ENCODE measurements around the gene HDC.

HDC gene

DNA sequence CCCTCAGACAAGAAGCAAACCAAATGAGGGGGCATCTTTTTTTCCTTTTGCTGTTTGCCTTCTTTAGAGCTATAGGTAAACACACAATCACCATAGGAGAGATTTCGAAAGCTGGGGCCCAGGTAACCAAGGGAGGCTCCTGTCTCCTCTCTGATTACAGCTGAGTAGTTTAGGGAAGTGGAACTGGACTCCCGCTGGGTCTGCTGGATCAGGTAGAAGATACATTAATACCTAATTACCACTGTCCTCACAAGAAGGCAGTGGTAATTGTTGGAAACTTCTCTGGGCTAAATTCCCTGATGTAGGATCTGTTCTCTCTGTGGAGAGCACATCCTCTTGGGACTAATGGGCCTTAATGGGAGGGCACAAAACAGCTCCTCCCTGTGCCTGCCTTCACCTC, 32.7 kb downstream of the HDC start:
- TF ChIP-seq, protein P1, sequence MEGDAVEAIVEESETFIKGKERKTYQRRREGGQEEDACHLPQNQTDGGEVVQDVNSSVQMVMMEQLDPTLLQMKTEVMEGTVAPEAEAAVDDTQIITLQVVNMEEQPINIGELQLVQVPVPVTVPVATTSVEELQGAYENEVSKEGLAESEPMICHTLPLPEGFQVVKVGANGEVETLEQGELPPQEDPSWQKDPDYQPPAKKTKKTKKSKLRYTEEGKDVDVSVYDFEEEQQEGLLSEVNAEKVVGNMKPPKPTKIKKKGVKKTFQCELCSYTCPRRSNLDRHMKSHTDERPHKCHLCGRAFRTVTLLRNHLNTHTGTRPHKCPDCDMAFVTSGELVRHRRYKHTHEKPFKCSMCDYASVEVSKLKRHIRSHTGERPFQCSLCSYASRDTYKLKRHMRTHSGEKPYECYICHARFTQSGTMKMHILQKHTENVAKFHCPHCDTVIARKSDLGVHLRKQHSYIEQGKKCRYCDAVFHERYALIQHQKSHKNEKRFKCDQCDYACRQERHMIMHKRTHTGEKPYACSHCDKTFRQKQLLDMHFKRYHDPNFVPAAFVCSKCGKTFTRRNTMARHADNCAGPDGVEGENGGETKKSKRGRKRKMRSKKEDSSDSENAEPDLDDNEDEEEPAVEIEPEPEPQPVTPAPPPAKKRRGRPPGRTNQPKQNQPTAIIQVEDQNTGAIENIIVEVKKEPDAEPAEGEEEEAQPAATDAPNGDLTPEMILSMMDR (IDR thresholded peaks at IDR 0.05; ENCODE audit: extremely low read depth, insufficient read depth, missing control alignments), result no peak
- in situ Hi-C loops (cut with MboI; ENCODE audit: low pct_unique_long_range_greater_than_20kb, low sequenced_read_pairs, unreplicated experiment), result no loop called here
- no peak for DNase-seq (ENCODE audit: low spot score)

DNA sequence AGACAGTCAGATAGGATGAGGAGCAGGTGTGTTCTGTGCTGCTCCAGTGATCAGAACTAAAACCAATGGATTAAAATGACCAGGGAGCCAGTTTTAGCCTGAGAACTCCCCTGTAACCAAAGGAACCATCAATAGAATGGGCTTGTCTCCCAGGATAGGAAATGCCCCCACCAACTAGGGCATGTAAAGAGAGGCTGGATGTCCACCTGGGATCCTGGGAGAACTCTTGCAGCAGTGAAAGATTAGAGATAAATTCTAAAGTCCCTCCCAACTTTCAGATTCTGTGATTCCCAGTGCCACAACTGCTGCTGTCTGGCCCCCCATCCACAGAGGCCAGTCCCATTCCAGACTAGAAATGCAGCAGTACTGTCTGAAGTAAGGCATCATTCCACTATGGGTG, 33.8 kb downstream of the HDC start:
- TF ChIP-seq, protein P1 (IDR thresholded peaks at IDR 0.05; ENCODE audit: extremely low read depth, insufficient read depth, missing control alignments), result no peak
- DNase-seq (ENCODE audit: low spot score), result no peak
- in situ Hi-C loops (cut with MboI; ENCODE audit: low pct_unique_long_range_greater_than_20kb, low sequenced_read_pairs, unreplicated experiment), result no loop called here

DNA sequence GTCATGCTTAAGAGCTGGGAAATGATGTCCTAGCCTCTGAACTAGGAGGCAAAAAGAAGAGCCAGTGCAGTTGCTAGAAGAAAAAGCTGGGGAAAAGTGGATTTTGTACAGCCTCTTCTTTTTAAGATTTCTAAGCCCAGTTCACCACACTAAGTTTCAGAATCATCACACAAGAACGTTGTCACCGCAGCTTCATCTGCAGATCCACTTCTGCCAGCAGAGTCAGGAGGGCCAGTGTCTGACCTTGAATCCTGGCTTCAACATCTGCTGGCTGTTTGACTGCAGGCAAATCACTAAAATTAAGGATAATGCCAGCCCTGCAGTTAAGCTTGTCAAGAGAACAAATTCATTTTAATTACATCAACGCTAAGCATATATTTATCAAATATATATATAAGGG, 36.2 kb downstream of the HDC start:
- in situ Hi-C loops (cut with MboI; ENCODE audit: low pct_unique_long_range_greater_than_20kb, low sequenced_read_pairs, unreplicated experiment), result no loop called here
- TF ChIP-seq, protein P1 (IDR thresholded peaks at IDR 0.05; ENCODE audit: extremely low read depth, insufficient read depth, missing control alignments), result no peak
- DNase-seq (ENCODE audit: low spot score), result no peak

DNA sequence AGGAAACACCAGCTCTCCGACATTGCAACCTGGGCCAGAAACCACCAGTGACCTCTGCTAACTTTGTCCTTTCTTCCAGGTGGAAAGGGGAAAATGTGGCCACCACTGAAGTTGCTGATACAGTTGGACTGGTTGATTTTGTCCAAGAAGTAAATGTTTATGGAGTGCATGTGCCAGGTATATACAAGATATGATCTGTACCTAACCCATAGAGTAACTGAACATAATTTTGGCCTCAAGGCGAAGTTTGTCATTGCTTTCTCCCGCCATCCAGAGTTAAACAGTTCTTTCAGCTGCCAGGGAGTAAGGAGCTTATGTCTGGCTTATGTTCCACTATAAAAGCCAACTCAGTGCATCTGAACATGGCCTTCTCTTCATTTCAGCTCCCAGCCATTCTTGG, 36.7 kb downstream of the HDC start:
- TF ChIP-seq, protein P1 (IDR thresholded peaks at IDR 0.05; ENCODE audit: extremely low read depth, insufficient read depth, missing control alignments), result no peak
- in situ Hi-C loops (cut with MboI; ENCODE audit: low pct_unique_long_range_greater_than_20kb, low sequenced_read_pairs, unreplicated experiment), result no loop called here
- no peak for DNase-seq (ENCODE audit: low spot score)

DNA sequence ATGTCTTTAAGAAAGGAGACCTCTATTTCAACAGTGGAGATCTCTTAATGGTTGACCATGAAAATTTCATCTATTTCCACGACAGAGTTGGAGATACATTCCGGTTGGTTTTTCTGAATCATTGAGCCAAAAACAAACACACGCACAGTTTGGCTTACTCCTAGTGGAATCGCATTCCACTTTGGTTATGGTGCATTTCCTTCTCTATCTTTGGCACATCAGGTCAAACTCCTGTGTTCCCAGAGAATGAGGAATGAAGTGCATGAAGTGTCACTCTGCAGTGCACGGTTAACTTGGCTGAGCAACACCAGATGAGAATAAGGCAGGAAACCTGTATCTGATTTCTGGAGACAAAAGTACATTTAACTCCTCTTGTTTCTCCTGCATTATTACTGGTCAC, 38.5 kb downstream of the HDC start:
- TF ChIP-seq, protein P1 (IDR thresholded peaks at IDR 0.05; ENCODE audit: extremely low read depth, insufficient read depth, missing control alignments), result no peak
- in situ Hi-C loops (cut with MboI; ENCODE audit: low pct_unique_long_range_greater_than_20kb, low sequenced_read_pairs, unreplicated experiment), result no loop called here
- DNase-seq (ENCODE audit: low spot score), result no peak

DNA sequence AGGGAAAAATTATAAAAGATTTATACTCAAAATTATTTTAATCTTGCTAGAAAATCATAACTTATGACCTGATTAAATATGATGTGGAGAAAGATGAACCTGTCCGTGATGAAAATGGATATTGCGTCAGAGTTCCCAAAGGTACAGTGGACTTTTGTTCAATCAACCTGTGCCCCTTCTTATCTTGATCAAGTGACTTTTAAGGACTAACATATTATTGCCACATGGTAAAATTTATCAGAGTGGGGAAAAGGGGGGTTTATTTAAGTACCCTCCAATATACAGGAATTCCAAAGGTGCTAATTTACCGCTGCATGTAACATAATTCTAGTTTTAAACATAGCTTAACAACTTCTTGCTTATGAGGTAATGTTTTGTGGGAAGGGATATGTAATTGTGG, 39.6 kb downstream of the HDC start:
- TF ChIP-seq, protein P1 (IDR thresholded peaks at IDR 0.05; ENCODE audit: extremely low read depth, insufficient read depth, missing control alignments), result no peak
- in situ Hi-C loops (cut with MboI; ENCODE audit: low pct_unique_long_range_greater_than_20kb, low sequenced_read_pairs, unreplicated experiment), result no loop called here
- DNase-seq (ENCODE audit: low spot score), result no peak

DNA sequence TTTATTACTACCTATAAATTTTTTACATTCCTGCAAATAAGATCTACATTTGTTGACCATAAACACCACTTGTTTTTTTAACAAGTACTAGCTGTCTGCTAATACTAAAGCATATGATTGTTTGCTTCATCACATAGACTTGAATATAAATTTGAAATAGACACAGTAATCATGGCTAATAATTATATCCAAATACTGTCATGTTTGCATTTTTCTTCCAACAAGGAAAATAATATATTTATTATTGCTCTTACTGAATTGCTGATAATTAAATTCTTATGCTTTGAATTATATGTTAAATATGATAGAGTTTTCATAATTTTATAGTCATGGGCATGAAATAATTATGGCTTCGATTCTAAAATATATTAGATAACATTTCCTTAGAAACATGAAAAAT, 40.5 kb downstream of the HDC start:
- TF ChIP-seq, protein P1 (IDR thresholded peaks at IDR 0.05; ENCODE audit: extremely low read depth, insufficient read depth, missing control alignments), result no peak
- in situ Hi-C loops (cut with MboI; ENCODE audit: low pct_unique_long_range_greater_than_20kb, low sequenced_read_pairs, unreplicated experiment), result no loop called here
- DNase-seq (ENCODE audit: low spot score), result no peak
